RKO (cell line): Measurements from ENCODE around the gene FHIT.
A peak's percentile ranks its signal among the peaks of the same experiment; 100 is the strongest.

Experiments used
- DNase-seq: peaks from one replicate; pipeline ENCODE4 v3.0.0-alpha.2; 2016; ENCODE audit warnings: low spot score

FHIT gene

GRCh38 chr3:60469481-60469880 is 781.8 kb downstream of the FHIT start:
- no peak for DNase-seq

- DNase-seq, result no peak
These were observed 787.6 kb downstream of the FHIT start for GRCh38 chr3:60463685-60464084.

- DNase-seq, result no peak
These were observed 790.0 kb downstream of the FHIT start for GRCh38 chr3:60461267-60461666.

- no peak for DNase-seq
These were observed 795.1 kb downstream of the FHIT start for GRCh38 chr3:60456180-60456579.

- no peak for DNase-seq
These were observed 797.9 kb downstream of the FHIT start for GRCh38 chr3:60453326-60453725.

GRCh38 chr3:60448696-60449095 is 802.6 kb downstream of the FHIT start:
- DNase-seq, result no peak

- DNase-seq, result no peak
These were observed 805.8 kb downstream of the FHIT start for GRCh38 chr3:60445446-60445845.

GRCh38 chr3:60444898-60445437 is 806.3 kb downstream of the FHIT start:
- no peak for DNase-seq

- DNase-seq, result no peak
These were observed 810.4 kb downstream of the FHIT start for GRCh38 chr3:60440869-60441268.

- DNase-seq, result no peak
These were observed 815.2 kb downstream of the FHIT start for GRCh38 chr3:60435941-60436650.

GRCh38 chr3:60434950-60435349 is 816.3 kb downstream of the FHIT start:
- no peak for DNase-seq

GRCh38 chr3:60434323-60434722 is 816.9 kb downstream of the FHIT start:
- DNase-seq, result no peak

GRCh38 chr3:60431599-60431958 is 819.7 kb downstream of the FHIT start:
- peak; percentile 12 for DNase-seq

- DNase-seq, result no peak
These were observed 821.0 kb downstream of the FHIT start for GRCh38 chr3:60430205-60430604.

GRCh38 chr3:60427109-60427508 is 824.1 kb downstream of the FHIT start:
- no peak for DNase-seq

- no peak for DNase-seq
These were observed 826.3 kb downstream of the FHIT start for GRCh38 chr3:60424942-60425341.

GRCh38 chr3:60424034-60424433 is 827.2 kb downstream of the FHIT start:
- DNase-seq, result no peak

GRCh38 chr3:60423556-60423955 is 827.7 kb downstream of the FHIT start:
- no peak for DNase-seq

- DNase-seq, result no peak
These were observed 829.4 kb downstream of the FHIT start for GRCh38 chr3:60421749-60422446.

GRCh38 chr3:60417576-60417975 is 833.7 kb downstream of the FHIT start:
- DNase-seq, result no peak

- DNase-seq, result no peak
These were observed 837.2 kb downstream of the FHIT start for GRCh38 chr3:60414011-60414410.

GRCh38 chr3:60413551-60413950 is 837.7 kb downstream of the FHIT start:
- no peak for DNase-seq

GRCh38 chr3:60403866-60404265 is 847.4 kb downstream of the FHIT start:
- no peak for DNase-seq

GRCh38 chr3:60402931-60403330 is 848.3 kb downstream of the FHIT start:
- no peak for DNase-seq
